ENCODE data around the gene UNC5B. TPM values are rescaled to one million over a fixed set of nuclear protein-coding genes. Genes with fewer than 3 reads are reported as not detected.

Gene UNC5B
- total RNA-seq, 1 donor from 2014 or later = not detected

DNA sequence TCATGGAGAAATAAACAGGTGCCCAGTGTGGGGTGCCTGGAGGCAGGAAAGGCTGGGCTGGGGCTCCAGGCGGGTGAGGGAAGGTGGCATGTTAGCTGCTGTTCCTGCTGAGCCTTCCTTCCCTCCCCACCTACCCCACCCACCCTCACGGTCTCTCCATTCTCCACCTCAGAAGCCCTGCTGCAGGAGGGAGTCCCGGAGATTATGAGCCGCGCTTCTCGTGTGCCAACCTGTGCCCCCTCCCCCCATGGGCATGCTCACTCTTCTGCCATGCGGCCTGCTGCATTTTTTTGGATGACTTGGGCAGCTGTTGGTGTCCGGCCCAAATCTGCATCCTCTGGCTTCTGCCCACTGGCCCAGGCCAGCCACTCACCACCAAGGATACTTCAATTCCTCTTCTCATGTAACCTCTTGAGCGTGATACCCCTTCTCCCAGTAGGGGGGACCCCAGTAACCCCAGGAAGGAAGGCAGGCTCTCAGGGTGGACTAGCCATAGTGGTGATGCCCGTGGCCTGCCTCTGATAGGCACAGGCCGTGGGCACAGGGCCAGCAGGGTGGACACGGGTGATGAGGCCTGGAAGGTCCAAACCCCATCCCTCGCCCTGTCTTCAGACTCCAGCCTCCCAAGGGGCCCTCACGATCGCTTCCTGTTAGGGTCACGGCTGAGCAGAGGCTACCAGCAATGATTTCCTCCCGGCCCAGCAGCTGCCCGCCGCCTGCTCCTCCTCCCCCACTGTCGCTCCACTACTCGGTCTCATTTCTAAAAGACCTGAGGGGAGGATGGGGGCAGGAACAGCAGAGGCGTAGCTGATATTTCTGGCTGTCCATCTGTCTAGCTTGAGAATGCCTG is 27.8 kb downstream of the UNC5B start:
- Mint-ChIP-seq H3K4me1 (ENCODE audit: low read depth) (no peaks in the 10 kb centered on the region), H3K4me3 (ENCODE audit: low read depth) (no peak overlapping the region), H3K36me3 (ENCODE audit: low read depth) (no peaks in the 10 kb centered on the region), H3K9me3 (no peaks in the 10 kb centered on the region), H3K27ac (no peak overlapping the region), H3K27me3 (ENCODE audit: low read depth) (peaks cover 8% of the 10 kb centered on the region)
- no peak for DNase-seq (ENCODE audit: low spot score)
- intact Hi-C loops (cut with micrococcal nuclease) = no loop called here

DNA sequence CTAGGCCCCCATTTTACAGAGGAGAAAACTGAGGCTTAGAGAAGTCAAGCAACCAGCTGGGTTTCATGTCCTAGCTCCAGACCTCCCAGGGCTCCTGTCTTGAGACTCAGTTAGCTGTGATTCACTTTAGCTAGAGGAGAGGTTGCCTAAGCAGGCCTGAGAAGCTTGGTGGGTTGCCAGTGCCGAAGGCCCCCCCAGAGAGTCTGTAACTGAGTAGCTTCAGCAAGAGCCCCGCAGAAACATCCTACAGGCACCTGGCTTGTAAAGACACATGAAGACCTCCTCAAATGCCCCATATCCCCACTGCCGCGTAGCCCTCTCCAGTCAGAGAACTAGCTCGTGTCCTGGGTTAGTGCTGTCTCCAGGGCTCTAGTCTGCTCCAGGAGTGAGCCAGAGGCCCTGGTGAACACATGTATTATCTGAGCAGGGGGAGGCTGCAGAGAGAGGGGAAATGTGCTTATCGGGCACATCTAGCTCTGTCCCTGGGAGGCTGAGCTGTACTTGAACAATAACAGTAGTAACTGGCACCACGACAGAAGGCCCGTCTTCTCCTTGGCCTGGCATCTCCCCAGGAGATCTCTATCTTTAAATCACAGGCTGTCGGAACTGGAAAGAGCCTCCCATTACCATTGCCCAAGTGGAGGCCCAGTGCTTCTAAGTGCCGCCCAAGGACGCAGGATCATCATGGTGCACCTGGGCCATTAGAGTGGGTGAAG is 28.9 kb downstream of the UNC5B start:
- H3K4me3 Mint-ChIP-seq (ENCODE audit: low read depth) = no peak overlapping the region
- H3K4me1 Mint-ChIP-seq (ENCODE audit: low read depth) = no peaks in the 10 kb centered on the region
- H3K36me3 Mint-ChIP-seq (ENCODE audit: low read depth) = no peaks in the 10 kb centered on the region
- DNase-seq (ENCODE audit: low spot score) = no peak
- H3K9me3 Mint-ChIP-seq = no peaks in the 10 kb centered on the region
- peaks cover 8% of the 10 kb centered on the region for H3K27me3 Mint-ChIP-seq (ENCODE audit: low read depth)
- no peak overlapping the region for H3K27ac Mint-ChIP-seq
- intact Hi-C loops (cut with micrococcal nuclease) = no loop called here

DNA sequence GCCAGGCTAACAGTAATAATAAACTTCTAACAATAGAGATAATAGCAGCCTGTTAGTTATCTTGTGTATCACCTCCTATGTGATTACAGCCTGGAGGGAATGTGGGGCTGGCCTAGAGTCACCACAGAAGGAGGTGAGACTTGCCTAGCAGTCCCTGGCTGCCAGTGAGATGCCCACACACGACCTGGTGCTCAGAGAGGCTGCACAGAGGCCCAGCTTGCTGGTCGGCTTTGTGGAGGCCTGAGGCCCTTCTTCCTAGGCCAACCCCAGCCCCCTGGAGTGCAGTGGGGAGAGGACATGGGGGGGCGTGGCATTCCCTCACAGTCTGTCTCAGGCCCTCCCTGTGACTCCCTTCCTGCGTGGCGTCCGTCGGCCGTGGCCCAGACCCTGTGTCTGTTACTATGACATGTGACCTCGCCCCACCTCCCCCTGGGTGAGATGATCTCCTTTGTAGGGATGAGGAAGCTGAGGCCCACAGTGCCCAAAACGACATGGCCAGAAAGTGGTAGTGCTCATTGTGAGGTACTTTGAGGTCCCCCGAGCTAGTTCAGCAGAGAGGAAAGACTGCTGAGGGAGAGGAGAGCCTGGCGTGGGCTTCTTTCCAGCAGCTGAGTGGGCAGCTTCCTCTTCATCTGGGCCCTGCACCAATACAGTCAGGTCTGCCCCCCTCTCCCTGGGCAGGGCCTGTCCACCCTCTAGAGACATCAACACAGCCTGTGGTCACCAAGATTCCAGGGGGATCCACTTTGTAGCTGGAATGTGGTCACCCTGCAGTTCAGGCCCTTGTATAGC is 29.7 kb downstream of the UNC5B start:
- Mint-ChIP-seq H3K27ac (no peak overlapping the region), H3K4me1 (ENCODE audit: low read depth) (no peaks in the 10 kb centered on the region), H3K27me3 (ENCODE audit: low read depth) (peaks cover 8% of the 10 kb centered on the region), H3K36me3 (ENCODE audit: low read depth) (no peaks in the 10 kb centered on the region), H3K4me3 (ENCODE audit: low read depth) (no peak overlapping the region), H3K9me3 (no peaks in the 10 kb centered on the region)
- intact Hi-C loops (cut with micrococcal nuclease) = no loop called here
- DNase-seq (ENCODE audit: low spot score) = no peak

DNA sequence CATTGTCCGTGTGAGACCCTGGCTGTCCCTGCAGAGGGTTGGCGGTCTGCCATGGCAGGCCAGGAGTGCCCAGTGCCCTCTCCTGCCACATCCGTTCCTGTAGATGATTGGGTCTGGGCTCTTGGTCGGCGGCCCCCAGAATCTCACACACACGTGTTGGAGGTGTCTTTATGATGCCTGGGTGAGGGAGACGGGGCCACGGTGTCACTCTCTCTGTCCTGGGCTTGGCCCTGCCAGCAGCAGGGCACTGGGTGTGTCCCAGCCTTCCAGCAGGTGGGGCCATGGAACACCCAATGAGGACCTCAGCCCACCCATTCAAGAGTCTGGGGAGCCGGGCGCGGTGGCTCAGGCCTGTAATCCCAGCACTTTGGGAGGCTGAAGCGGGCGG is 30.2 kb downstream of the UNC5B start:
- intact Hi-C loops (cut with micrococcal nuclease) = no loop called here
- Mint-ChIP-seq H3K9me3 (no peaks in the 10 kb centered on the region), H3K27ac (no peak overlapping the region), H3K4me1 (ENCODE audit: low read depth) (no peaks in the 10 kb centered on the region), H3K36me3 (ENCODE audit: low read depth) (no peaks in the 10 kb centered on the region), H3K27me3 (ENCODE audit: low read depth) (peaks cover 8% of the 10 kb centered on the region), H3K4me3 (ENCODE audit: low read depth) (no peak overlapping the region)
- DNase-seq (ENCODE audit: low spot score) = no peak

DNA sequence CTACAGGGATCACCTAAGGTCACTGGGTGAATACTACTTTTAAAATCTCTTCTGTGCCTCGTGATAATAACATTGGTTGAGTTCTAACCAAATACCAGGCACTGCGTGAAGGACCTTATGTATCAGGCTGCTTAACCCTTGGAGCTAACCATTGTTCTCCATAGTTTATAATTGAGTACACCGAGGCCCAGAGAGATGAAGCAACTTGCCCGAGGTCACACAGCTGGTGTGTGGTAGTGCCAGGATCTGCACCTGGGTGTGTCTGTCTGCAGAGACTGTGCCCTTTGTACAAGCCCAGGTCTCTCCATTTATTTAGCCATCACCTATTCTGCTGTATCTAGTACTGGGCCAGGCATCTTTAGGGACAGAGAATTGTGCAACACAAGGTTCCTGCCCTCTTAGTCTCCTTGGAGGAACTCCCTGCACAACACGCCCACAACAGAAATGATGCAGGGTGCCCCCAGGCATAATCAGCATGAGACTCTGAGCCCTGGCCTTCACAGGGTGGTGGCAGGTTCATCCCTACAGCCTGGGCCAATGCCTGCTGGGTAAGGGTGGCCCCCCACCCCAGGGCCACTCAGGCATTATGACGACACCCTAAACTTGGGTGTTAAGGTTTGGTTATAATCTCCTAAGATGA is 31.5 kb downstream of the UNC5B start:
- H3K27ac Mint-ChIP-seq = no peak overlapping the region

DNA sequence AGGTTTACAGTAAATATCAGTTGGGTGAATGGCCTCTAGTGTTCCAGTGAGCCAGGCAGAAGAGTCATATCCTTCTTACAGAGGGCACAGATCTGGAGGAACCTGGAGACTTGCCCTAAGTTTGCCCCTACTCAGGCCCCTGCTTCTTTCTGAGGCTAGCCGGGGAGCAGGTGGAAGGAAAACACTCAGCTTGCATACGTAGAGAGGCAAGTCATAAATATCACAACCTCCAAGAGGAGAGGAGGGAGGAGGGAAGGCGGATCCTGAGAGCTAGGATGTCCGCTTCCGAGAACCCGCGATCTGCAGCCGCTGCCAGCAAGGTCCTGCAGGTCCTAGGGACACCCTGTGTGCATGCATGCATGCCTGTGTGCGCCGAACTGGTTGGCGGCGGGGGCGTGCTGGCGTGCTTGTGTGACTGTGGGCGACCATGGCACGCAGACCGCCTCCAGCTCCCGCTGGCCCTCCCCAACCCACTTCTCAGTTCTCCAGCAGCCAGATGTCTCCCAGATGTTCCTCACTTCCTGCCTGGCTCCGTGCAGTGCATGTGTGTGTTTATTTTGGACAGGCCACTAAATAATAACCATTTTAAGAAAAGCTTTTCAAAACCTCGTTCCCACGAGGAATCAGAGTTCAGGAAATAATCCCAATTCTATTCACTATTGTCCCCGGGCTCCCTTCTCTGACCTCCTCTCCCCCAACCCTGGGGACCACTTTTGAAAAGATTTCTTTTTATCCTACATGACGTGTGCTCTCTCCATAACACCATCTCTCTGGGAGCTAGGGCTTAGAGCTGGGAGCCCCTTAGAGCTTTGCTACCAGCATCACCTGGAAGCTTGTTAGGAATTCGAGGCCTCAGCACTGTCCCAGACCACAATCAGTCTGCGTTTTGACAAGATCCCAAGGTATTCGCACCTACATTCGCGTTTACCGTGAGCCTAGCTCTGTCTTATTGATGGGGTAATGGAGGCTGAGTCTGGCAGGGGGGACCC is 32.4 kb downstream of the UNC5B start:
- Mint-ChIP-seq H3K9me3 (no peaks in the 10 kb centered on the region), H3K36me3 (ENCODE audit: low read depth) (no peaks in the 10 kb centered on the region), H3K27ac (no peak overlapping the region), H3K4me3 (ENCODE audit: low read depth) (no peak overlapping the region), H3K27me3 (ENCODE audit: low read depth) (peaks cover 8% of the 10 kb centered on the region), H3K4me1 (ENCODE audit: low read depth) (no peaks in the 10 kb centered on the region)
- no peak for DNase-seq (ENCODE audit: low spot score)
- intact Hi-C loops (cut with micrococcal nuclease) = no loop called here

More for the DNA sequence above, 31.5 kb downstream of the UNC5B start:
- intact Hi-C loops (cut with micrococcal nuclease) = no loop called here
- no peak overlapping the region for H3K4me3 Mint-ChIP-seq (ENCODE audit: low read depth)
- DNase-seq (ENCODE audit: low spot score) = no peak
- H3K9me3 Mint-ChIP-seq = no peaks in the 10 kb centered on the region
- no peaks in the 10 kb centered on the region for H3K36me3 Mint-ChIP-seq (ENCODE audit: low read depth)
- H3K27me3 Mint-ChIP-seq (ENCODE audit: low read depth) = peaks cover 8% of the 10 kb centered on the region
- no peaks in the 10 kb centered on the region for H3K4me1 Mint-ChIP-seq (ENCODE audit: low read depth)

DNA sequence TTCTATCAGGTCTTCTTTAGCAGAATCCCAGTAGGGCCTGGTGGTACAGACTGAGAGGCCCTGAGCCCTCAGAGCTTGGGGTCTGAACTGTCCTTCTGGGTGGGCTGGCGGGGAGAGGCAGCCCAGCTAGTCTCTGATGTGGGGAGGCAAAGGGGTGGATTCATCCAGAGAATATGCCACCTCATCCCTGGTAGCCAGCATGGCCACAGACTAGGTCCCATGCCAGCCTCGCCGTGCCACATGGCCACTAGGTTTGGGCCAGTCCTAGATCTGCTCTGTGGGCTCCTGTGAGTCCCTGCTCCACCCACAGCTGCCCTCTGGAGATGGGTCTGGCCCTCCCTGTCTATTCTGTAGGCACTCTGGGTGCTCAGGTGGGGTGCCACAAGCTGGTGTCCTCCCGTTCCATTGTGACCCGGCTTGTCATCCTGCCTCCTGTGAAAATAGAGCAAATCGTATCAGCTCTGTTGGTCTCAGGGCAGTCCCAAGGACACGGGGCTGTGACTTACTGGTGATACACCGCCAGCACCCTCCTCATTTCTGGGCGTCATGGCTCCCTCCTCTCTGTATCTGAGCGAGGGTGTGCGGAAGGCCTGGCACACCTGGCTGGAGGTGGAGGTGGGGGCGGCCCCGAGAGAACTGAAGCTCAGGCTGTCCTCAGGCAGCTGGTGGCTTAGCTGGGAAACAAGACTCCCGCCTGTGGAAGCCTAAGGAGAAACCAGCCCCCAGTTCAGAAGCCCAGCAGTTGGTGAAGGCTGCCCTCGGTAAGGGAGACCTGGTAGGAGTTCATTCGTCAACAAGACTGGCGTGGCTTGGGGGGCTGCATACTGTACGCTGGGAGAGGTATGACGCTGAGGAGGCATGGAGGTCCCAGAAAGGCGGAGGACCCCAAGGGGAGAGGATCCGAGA is 33.3 kb downstream of the UNC5B start:
- no peaks in the 10 kb centered on the region for H3K4me1 Mint-ChIP-seq (ENCODE audit: low read depth)

DNA sequence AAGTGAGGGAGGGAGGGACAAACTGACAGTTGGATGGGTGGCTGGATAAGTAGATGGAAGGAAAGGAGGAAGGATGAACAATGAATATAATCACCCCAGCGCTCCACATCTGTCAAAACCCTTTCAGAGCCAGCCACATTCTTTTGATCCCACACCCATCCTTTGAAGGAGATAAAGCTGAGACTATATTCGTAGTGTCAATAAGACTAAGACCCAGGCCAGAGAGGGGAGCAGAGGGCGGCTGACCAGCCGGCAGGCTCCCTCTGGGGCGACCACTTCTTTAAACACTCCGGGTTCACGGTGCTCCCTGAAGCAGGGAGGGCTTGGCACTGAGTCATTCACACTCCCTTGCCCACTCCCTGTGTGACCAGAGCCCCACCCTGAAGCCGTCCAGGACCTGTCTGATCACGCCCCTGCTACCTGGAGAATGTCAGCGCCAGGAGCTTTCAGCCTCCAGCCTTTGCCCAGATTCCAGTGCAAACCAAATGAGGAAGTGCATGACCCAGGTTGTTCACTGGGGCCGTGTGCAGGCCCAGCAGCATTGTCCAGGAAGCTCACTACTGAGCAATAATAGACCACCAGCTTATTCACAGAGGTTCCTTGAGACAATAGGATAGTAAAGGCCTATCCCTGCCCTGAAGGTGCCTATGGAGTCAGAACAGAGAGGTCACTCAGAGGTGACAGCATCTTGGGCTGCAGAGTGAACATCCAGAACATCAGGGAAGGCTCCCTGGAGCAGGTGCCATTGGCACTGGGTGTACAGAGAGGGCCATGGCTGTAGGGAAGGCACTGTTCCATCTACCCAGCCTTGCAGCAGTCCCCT is 34.4 kb downstream of the UNC5B start:
- H3K36me3 Mint-ChIP-seq (ENCODE audit: low read depth) = no peaks in the 10 kb centered on the region
- H3K4me3 Mint-ChIP-seq (ENCODE audit: low read depth) = no peak overlapping the region
- intact Hi-C loops (cut with micrococcal nuclease) = no loop called here
- no peaks in the 10 kb centered on the region for H3K4me1 Mint-ChIP-seq (ENCODE audit: low read depth)
- DNase-seq (ENCODE audit: low spot score) = no peak
- peaks cover 8% of the 10 kb centered on the region for H3K27me3 Mint-ChIP-seq (ENCODE audit: low read depth)
- no peak overlapping the region for H3K27ac Mint-ChIP-seq
- no peaks in the 10 kb centered on the region for H3K9me3 Mint-ChIP-seq

More for the DNA sequence above, 33.3 kb downstream of the UNC5B start:
- no peak overlapping the region for H3K4me3 Mint-ChIP-seq (ENCODE audit: low read depth)
- no peak overlapping the region for H3K27ac Mint-ChIP-seq
- H3K9me3 Mint-ChIP-seq = no peaks in the 10 kb centered on the region
- H3K27me3 Mint-ChIP-seq (ENCODE audit: low read depth) = peaks cover 8% of the 10 kb centered on the region
- H3K36me3 Mint-ChIP-seq (ENCODE audit: low read depth) = no peaks in the 10 kb centered on the region
- intact Hi-C loops (cut with micrococcal nuclease) = no loop called here
- DNase-seq (ENCODE audit: low spot score) = no peak

DNA sequence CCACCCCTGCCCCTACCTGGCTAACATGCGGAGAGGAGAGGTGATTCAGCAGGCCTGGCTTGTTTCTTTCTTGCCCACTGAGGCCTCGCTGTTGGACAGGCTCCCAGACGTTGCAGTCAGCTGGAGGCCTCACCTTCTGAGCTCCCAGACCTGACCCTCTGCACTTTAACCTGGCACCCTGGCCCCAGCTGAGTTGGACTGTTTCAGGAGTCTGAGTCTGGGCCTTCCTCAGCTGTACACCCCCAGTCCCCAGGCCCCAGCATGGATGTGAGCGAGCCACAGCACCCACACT is 35.0 kb downstream of the UNC5B start:
- H3K9me3 Mint-ChIP-seq = no peaks in the 10 kb centered on the region
- peaks cover 8% of the 10 kb centered on the region for H3K27me3 Mint-ChIP-seq (ENCODE audit: low read depth)
- DNase-seq (ENCODE audit: low spot score) = no peak
- no peaks in the 10 kb centered on the region for H3K36me3 Mint-ChIP-seq (ENCODE audit: low read depth)
- intact Hi-C loops (cut with micrococcal nuclease) = no loop called here
- no peak overlapping the region for H3K4me3 Mint-ChIP-seq (ENCODE audit: low read depth)
- no peak overlapping the region for H3K27ac Mint-ChIP-seq
- no peaks in the 10 kb centered on the region for H3K4me1 Mint-ChIP-seq (ENCODE audit: low read depth)

DNA sequence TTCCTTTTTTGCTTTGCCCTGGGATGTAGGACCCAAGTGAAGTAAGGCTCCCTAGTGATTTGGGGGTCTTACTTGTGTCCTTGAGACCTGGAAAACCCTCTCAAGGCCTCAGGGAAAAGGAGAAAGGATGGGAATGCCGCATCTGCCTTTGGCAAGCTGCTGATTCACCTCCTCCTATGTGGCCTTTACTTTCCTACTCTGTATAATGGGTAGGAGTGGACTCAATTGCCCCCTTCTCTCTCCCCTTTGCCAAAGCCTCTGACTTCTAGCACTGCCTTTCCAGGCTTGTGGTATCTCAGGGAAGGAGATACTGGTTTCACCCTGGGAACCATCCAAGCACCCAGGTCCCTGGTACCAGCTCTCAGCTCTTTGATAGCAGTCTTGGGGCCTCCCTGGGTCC is 35.4 kb downstream of the UNC5B start:
- Mint-ChIP-seq H3K4me3 (ENCODE audit: low read depth) (no peak overlapping the region), H3K9me3 (no peaks in the 10 kb centered on the region), H3K36me3 (ENCODE audit: low read depth) (no peaks in the 10 kb centered on the region), H3K4me1 (ENCODE audit: low read depth) (no peaks in the 10 kb centered on the region), H3K27me3 (ENCODE audit: low read depth) (peaks cover 8% of the 10 kb centered on the region), H3K27ac (no peak overlapping the region)
- intact Hi-C loops (cut with micrococcal nuclease) = no loop called here
- DNase-seq (ENCODE audit: low spot score) = no peak
